ENCODE results near the gene GAL3ST2.

Gene GAL3ST2

DNA sequence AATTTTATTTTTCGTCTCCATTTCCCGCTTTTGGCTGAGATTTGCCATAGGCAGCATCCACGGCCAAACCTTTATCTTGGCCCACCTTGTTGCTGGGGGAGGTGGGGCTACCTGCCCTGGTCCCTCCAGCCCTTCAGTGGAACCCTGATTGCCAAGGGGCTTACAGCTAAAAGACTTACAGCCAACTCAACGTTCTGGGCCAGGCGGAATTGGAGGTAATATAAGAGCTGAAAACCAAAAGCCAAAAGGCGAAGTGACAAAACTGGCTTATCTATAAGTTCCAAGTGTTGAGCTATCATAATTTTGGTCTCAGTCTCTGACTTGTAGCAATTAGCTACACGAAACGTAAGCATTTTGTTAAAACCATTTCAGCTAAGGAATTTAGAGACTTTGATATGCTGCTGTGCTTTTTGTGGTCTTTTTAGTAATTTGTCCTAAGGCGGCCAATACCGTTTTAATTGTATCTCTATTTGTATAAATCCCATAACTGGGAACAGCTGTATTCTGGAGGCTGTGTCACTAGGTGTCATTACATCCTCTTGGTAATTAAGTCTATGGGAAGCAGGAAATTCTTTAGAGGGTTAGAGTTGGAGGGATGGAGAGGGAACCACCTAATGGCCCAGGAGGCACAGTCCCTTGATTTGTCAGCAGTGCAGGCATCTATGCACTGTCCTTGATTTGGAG lies 58.0 kb downstream of the GAL3ST2 start:
- DNase-seq: no peak
- no peaks in the 10 kb centered on the region for H3K36me3 ChIP-seq (replicated peaks)
- no peak overlapping the region for H3K4me3 ChIP-seq (ENCODE audit: low read depth, low read length)
- TF ChIP-seq, protein P1, sequence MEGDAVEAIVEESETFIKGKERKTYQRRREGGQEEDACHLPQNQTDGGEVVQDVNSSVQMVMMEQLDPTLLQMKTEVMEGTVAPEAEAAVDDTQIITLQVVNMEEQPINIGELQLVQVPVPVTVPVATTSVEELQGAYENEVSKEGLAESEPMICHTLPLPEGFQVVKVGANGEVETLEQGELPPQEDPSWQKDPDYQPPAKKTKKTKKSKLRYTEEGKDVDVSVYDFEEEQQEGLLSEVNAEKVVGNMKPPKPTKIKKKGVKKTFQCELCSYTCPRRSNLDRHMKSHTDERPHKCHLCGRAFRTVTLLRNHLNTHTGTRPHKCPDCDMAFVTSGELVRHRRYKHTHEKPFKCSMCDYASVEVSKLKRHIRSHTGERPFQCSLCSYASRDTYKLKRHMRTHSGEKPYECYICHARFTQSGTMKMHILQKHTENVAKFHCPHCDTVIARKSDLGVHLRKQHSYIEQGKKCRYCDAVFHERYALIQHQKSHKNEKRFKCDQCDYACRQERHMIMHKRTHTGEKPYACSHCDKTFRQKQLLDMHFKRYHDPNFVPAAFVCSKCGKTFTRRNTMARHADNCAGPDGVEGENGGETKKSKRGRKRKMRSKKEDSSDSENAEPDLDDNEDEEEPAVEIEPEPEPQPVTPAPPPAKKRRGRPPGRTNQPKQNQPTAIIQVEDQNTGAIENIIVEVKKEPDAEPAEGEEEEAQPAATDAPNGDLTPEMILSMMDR (IDR thresholded peaks at IDR 0.05; ENCODE audit: low read depth, low read length, missing control alignments): no peak
- H3K27me3 ChIP-seq (replicated peaks): peaks cover 7% of the 10 kb centered on the region
- H3K27ac ChIP-seq: no peak overlapping the region
- in situ Hi-C loops (cut with HindIII; ENCODE audit: low pct_ligation_motif_present, low sequenced_read_pairs): no loop called here

DNA sequence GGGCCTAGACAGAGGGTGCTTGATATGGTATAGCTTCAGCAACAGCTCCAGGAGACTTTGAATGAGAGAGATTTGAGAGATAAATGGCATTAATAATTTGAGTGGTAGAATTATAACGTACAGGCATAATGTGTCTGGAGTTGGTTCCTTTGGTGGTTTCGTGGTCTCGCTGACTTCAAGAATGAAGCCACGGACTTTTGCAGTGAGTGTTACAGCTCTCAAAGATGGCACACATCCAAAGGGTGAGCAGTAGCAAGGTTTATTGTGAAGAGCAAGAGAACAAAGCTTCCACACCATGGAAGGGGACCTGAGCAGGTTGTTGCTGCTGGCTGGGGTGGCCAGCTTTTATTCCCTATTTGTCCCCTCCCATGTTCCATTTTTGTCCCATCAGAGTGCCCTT lies 59.0 kb downstream of the GAL3ST2 start:
- TF ChIP-seq, protein P1 (IDR thresholded peaks at IDR 0.05; ENCODE audit: low read depth, low read length, missing control alignments): no peak
- Histone ChIP-seq H3K4me3 (ENCODE audit: low read depth, low read length) (no peak overlapping the region), H3K27me3 (replicated peaks) (peaks cover 7% of the 10 kb centered on the region), H3K36me3 (replicated peaks) (no peaks in the 10 kb centered on the region), H3K27ac (no peak overlapping the region)
- in situ Hi-C loops (cut with HindIII; ENCODE audit: low pct_ligation_motif_present, low sequenced_read_pairs): no loop called here
- no peak for DNase-seq

DNA sequence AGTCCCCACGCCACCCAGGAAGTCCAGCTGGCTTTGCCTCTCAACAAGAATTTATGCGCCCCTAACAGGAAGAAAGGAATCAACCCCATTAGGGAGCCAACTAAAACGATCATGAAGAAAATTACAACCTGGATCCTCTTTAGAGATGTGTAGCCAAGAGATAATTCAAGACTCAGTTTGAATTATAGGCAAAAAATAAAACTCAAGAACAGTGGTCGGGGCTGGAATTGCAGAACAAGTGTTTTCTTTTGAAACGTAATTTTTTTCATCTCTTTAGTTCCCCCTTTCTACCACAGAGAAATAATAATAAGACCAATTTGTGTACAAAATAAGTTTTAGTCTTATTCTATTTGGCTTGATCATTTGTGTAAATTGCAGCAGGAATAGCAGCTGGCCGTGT lies 59.7 kb downstream of the GAL3ST2 start:
- H3K36me3 ChIP-seq (replicated peaks): no peaks in the 10 kb centered on the region
- in situ Hi-C loops (cut with HindIII; ENCODE audit: low pct_ligation_motif_present, low sequenced_read_pairs): no loop called here
- H3K4me3 ChIP-seq (ENCODE audit: low read depth, low read length): no peak overlapping the region
- no peak for DNase-seq
- H3K27me3 ChIP-seq (replicated peaks): peaks cover 7% of the 10 kb centered on the region
- TF ChIP-seq, protein P1 (IDR thresholded peaks at IDR 0.05; ENCODE audit: low read depth, low read length, missing control alignments): no peak
- no peak overlapping the region for H3K27ac ChIP-seq

DNA sequence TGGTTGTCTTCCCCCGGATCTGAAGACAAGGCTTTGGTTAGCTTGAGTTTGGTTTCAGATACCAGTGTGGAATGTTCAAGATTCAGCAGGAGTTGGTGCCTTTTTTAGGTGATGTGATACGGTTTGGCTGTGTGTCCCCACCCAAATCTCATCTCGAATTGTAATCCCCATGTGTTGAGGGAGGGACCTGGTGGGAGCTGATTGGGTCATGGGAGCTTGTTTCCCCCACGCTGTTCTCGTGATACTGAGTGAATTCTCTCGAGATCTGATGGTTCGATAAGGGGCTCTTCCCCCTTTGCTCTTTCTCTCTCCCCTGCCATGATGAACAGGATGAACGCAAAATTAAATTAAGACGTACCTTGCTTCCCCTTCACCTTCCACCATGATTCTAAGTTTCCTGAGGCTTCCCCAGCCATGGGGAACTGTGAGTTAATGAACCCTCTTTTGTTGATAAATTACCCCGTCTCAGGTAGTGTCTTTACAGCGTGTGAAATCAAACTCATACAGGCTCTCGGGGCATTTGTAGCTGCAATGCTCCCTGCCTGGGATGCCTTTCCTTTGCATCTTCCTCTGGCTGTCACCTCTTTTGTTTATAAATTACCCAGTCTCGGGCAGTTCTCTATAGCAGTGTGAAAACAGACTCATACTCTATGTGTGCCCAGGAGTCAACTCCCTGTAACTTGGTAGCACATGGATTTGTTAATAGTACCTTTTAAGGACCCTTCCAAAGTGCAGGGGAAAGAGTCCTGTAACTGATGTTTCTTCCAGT lies 60.8 kb downstream of the GAL3ST2 start:
- in situ Hi-C loops (cut with HindIII; ENCODE audit: low pct_ligation_motif_present, low sequenced_read_pairs): no loop called here
- no peak overlapping the region for H3K4me3 ChIP-seq (ENCODE audit: low read depth, low read length)
- H3K36me3 ChIP-seq (replicated peaks): no peaks in the 10 kb centered on the region
- peaks cover 7% of the 10 kb centered on the region for H3K27me3 ChIP-seq (replicated peaks)
- H3K27ac ChIP-seq: no peak overlapping the region
- TF ChIP-seq, protein P1 (IDR thresholded peaks at IDR 0.05; ENCODE audit: low read depth, low read length, missing control alignments): no peak
- DNase-seq: no peak

DNA sequence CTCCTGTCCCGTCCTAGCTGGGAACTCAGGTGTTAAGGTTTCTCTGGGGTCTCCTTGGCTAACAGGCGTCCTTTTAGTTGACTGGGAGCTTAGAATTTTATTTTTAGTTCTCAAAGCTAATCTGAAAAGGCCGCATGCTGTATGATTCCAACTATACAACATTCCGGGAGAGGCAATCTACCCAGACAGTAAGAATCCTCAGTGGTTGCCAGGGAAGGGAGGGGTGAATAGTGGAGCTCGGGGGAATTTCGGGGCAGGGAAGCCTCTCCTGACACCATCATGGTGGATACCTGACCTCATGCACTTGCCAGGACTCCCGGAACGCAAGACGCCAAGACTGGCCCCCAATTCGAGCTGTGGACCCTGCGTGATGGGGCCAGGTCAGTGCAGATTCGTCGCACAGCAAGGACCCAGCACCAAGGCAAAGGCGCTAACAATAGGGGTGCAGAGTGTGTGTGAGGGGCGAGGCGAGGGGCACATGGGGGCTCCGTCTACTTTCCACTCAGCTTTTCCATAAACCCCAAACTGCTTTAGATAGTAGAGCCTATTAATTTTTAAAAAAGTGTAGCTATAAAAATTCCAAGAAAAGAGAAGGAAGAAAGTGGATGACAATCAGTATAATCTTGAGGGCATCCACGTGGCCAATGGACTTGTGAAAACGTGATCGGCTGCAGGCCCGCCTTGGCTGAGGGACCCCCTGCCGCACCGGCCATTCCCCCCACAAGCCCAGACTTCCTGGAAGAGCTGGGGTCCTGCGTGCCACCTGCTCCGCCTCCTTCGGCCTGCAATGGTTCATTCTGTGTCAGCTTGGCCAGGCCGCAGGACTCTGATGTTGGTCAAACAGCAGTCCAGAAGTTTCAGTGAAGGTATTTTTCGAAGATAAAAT lies 64.8 kb downstream of the GAL3ST2 start:
- H3K27me3 ChIP-seq (replicated peaks): peaks cover 15% of the 10 kb centered on the region
- TF ChIP-seq, protein P1 (IDR thresholded peaks at IDR 0.05; ENCODE audit: low read depth, low read length, missing control alignments): no peak
- in situ Hi-C loops (cut with HindIII; ENCODE audit: low pct_ligation_motif_present, low sequenced_read_pairs): no loop called here
- H3K36me3 ChIP-seq (replicated peaks): no peaks in the 10 kb centered on the region
- no peak overlapping the region for H3K27ac ChIP-seq
- no peak for DNase-seq
- no peak overlapping the region for H3K4me3 ChIP-seq (ENCODE audit: low read depth, low read length)
